Mammary epithelial cell (primary cell): ENCODE data around the gene ZC2HC1C.

Experiments
- EZH2 ChIP-seq: IDR thresholded peaks from 2 replicates; pipeline ENCODE4 v1.6.1; 2012; ENCODE audit warnings: low read length, inconsistent platforms, borderline replicate concordance
- TF ChIP-seq, protein P1 (sequence below), 2 donors: IDR thresholded peaks in 1 of 2; conservative IDR thresholded peaks in 1 of 2; 2 replicates each; pipeline ENCODE4 v1.5.1; 2011 to 2012; ENCODE audit warnings: inconsistent platforms in 2 of 2, low read length in 2 of 2, mild to moderate bottlenecking in 2 of 2, control low read depth in 1 of 2, low read depth in 1 of 2; ENCODE audit not compliant: insufficient read depth in 1 of 2; ENCODE audit errors: extremely low read depth in 1 of 2

DNA sequence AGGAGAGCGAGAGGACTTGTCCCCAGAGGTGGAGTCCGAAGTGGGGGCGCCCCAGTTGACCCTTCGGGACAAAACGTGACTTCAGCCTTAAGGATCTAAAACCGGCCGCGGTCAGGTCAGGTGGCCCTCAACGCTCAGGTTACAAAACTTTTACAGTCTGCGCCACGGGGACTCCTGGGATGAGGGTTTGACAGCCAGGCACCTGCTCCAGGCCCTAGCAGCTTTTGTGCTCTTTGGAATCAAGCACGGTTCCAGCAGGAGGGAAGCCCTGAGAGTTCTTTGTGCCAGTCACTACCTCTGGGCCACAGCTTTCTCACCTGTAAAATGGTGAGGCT is 337 bp downstream of the ZC2HC1C start:
- no peak for TF ChIP-seq EZH2
- TF ChIP-seq, protein P1, sequence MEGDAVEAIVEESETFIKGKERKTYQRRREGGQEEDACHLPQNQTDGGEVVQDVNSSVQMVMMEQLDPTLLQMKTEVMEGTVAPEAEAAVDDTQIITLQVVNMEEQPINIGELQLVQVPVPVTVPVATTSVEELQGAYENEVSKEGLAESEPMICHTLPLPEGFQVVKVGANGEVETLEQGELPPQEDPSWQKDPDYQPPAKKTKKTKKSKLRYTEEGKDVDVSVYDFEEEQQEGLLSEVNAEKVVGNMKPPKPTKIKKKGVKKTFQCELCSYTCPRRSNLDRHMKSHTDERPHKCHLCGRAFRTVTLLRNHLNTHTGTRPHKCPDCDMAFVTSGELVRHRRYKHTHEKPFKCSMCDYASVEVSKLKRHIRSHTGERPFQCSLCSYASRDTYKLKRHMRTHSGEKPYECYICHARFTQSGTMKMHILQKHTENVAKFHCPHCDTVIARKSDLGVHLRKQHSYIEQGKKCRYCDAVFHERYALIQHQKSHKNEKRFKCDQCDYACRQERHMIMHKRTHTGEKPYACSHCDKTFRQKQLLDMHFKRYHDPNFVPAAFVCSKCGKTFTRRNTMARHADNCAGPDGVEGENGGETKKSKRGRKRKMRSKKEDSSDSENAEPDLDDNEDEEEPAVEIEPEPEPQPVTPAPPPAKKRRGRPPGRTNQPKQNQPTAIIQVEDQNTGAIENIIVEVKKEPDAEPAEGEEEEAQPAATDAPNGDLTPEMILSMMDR (conservative IDR thresholded peaks at IDR 0.05 in 1 of 2, IDR thresholded peaks at IDR 0.05 in 1 of 2; ENCODE audit: extremely low read depth in 1 of 2, insufficient read depth in 1 of 2, low read depth in 1 of 2, low read length in 2 of 2) = no peak
